Panc1 (cell line): ENCODE measurements around the gene SLC26A11. TPM values are rescaled to one million over a fixed set of nuclear protein-coding genes. Genes with fewer than 3 reads are reported as not detected.

Source experiments
- ATAC-seq: fragments of 200-7000 bp; cut with Tn5 transposase; 2 replicates; pipeline ENCODE4 v1.9.1; 2020; ENCODE audit warnings: mild to moderate bottlenecking, moderate library complexity
- BruUV-seq: library from RNA; stranded (reverse); fragments of 400-500 nt; replicated peaks from 2 replicates; lab custom pipeline; 2021; lab: Mats Ljungman, UMichigan
- CTCF ChIA-PET: fragments of 300-600 bp; sonication (Branson Sonifier 250); formaldehyde crosslinking; loops from one replicate; lab custom pipeline; 2022; ENCODE audit warnings: antibody characterized with exemption; lab: Charles Lee
- POLR2A ChIA-PET: fragments of 300-600 bp; sonication (Branson Sonifier 250); formaldehyde crosslinking; loops from one replicate; lab custom pipeline; 2022; ENCODE audit warnings: antibody characterized with exemption; lab: Charles Lee
- DNase-seq: peaks from one replicate; pipeline ENCODE4 v3.0.0-alpha.2; 2010; ENCODE audit warnings: low read depth, low spot score
- H3K27ac ChIP-seq: 2 replicates; pipeline ENCODE4 v1.5.1; 2011; ENCODE audit warnings: mild to moderate bottlenecking, low read length, inconsistent platforms
- H3K27me3 ChIP-seq: fragments of 200-500 bp; sonication (Bioruptor generic); 2 replicates; pipeline ENCODE4 v1.6.0; 2014; ENCODE audit warnings: low read length, inconsistent platforms; ENCODE audit not compliant: control insufficient read depth, insufficient read depth
- H3K36me3 ChIP-seq: fragments of 200-500 bp; sonication (Bioruptor generic); 2 replicates; pipeline ENCODE4 v1.5.1; 2014; ENCODE audit warnings: inconsistent platforms, mild to moderate bottlenecking, low read length, moderate library complexity; ENCODE audit not compliant: control insufficient read depth, insufficient read depth
- H3K4me1 ChIP-seq: 2 replicates; pipeline ENCODE4 v1.5.1; 2011; ENCODE audit warnings: inconsistent platforms, mild to moderate bottlenecking, low read length, moderate library complexity; ENCODE audit not compliant: control insufficient read depth, insufficient read depth
- H3K4me3 ChIP-seq, 2 experiments: 2 replicates each; pipeline ENCODE4 v1.5.1; 2011 to 2012; ENCODE audit warnings: low read depth in 2 of 2, low read length in 2 of 2, mild to moderate bottlenecking in 2 of 2, inconsistent platforms in 1 of 2, moderate library complexity in 1 of 2
- H3K9me3 ChIP-seq: fragments of 200-500 bp; sonication (Bioruptor generic); 2 replicates; pipeline ENCODE4 v1.5.1; 2014; ENCODE audit warnings: low read depth, mild to moderate bottlenecking, inconsistent platforms, low read length, moderate library complexity; ENCODE audit not compliant: control insufficient read depth, insufficient read depth
- POLR2AphosphoS5 ChIP-seq: IDR thresholded peaks from 2 replicates; pipeline ENCODE4 v1.6.1; 2012; ENCODE audit warnings: mild to moderate bottlenecking, low read depth, low read length, moderate library complexity
- SIN3A ChIP-seq: IDR thresholded peaks from 2 replicates; pipeline ENCODE4 v1.6.1; 2012; ENCODE audit warnings: low read depth, mild to moderate bottlenecking, low read length, moderate library complexity, borderline replicate concordance; ENCODE audit not compliant: insufficient read depth
- TCF7L2 ChIP-seq: IDR thresholded peaks from 2 replicates; pipeline ENCODE4 v1.6.1; 2011; ENCODE audit warnings: mild to moderate bottlenecking, low read depth, low read length, inconsistent platforms
- in situ Hi-C: cut with HindIII; loops from 2 replicates; pipeline ENCODE4 v1.10.0; 2016; ENCODE audit warnings: low sequenced_read_pairs, low pct_unique_long_range_greater_than_20kb
- intact Hi-C: fragments of 100-400 bp; cut with micrococcal nuclease; formaldehyde crosslinking; loops from one replicate; pipeline ENCODE4 v1.10.0; 2022; ENCODE audit not compliant: unreplicated experiment
- total RNA-seq: library from RNA; stranded (reverse); gene quantifications from one replicate; pipeline ENCODE4 v1.2.1, GENCODE V29; 2021; ENCODE audit not compliant: unreplicated experiment
- TF ChIP-seq, protein P1 (sequence below): fragments of 450-650 bp; IDR thresholded peaks from 2 replicates; pipeline ENCODE4 v1.5.1; 2017; ENCODE audit warnings: mild to moderate bottlenecking
- TF ChIP-seq, protein P2 (sequence below), 2 experiments: IDR thresholded peaks; 2 replicates each; pipeline ENCODE4 v1.6.1; 2011 to 2012; ENCODE audit warnings: low read depth in 2 of 2, control low read depth in 1 of 2, low read length in 1 of 2, mild to moderate bottlenecking in 1 of 2, moderate library complexity in 1 of 2; ENCODE audit not compliant: insufficient read depth in 1 of 2

Gene SLC26A11
- total RNA-seq, 1 experiment from 2014 or later: 30.9 TPM

DNA sequence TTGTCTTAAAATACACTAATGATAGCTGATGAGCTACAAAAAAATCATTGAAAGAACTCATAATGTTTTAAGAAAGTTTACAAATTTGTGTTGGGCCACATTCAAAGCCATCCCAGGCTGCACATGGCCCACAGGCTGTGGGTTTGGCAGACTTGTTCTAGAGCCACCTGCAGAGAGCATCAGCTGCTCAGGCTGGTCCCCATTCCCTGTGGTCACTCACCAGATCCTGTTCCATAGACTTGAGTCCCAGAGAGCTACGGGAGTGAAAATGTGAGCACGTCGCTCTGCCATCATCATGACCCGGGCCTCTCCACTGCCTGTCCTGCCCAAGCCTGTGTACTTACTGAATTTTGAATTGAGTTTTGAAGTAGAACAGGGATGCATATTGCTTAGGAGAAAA lies 6.9 kb downstream of the SLC26A11 start:
- TF ChIP-seq POLR2AphosphoS5 (no peak), TCF7L2 (no peak), SIN3A (no peak)
- TF ChIP-seq, protein P1, sequence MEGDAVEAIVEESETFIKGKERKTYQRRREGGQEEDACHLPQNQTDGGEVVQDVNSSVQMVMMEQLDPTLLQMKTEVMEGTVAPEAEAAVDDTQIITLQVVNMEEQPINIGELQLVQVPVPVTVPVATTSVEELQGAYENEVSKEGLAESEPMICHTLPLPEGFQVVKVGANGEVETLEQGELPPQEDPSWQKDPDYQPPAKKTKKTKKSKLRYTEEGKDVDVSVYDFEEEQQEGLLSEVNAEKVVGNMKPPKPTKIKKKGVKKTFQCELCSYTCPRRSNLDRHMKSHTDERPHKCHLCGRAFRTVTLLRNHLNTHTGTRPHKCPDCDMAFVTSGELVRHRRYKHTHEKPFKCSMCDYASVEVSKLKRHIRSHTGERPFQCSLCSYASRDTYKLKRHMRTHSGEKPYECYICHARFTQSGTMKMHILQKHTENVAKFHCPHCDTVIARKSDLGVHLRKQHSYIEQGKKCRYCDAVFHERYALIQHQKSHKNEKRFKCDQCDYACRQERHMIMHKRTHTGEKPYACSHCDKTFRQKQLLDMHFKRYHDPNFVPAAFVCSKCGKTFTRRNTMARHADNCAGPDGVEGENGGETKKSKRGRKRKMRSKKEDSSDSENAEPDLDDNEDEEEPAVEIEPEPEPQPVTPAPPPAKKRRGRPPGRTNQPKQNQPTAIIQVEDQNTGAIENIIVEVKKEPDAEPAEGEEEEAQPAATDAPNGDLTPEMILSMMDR: no peak
- TF ChIP-seq, protein P2, sequence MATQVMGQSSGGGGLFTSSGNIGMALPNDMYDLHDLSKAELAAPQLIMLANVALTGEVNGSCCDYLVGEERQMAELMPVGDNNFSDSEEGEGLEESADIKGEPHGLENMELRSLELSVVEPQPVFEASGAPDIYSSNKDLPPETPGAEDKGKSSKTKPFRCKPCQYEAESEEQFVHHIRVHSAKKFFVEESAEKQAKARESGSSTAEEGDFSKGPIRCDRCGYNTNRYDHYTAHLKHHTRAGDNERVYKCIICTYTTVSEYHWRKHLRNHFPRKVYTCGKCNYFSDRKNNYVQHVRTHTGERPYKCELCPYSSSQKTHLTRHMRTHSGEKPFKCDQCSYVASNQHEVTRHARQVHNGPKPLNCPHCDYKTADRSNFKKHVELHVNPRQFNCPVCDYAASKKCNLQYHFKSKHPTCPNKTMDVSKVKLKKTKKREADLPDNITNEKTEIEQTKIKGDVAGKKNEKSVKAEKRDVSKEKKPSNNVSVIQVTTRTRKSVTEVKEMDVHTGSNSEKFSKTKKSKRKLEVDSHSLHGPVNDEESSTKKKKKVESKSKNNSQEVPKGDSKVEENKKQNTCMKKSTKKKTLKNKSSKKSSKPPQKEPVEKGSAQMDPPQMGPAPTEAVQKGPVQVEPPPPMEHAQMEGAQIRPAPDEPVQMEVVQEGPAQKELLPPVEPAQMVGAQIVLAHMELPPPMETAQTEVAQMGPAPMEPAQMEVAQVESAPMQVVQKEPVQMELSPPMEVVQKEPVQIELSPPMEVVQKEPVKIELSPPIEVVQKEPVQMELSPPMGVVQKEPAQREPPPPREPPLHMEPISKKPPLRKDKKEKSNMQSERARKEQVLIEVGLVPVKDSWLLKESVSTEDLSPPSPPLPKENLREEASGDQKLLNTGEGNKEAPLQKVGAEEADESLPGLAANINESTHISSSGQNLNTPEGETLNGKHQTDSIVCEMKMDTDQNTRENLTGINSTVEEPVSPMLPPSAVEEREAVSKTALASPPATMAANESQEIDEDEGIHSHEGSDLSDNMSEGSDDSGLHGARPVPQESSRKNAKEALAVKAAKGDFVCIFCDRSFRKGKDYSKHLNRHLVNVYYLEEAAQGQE (IDR thresholded peaks at IDR 0.05; ENCODE audit: insufficient read depth in 1 of 2, low read depth in 2 of 2, low read length in 1 of 2): no peak
- BruUV-seq: no TSS peak
- intact Hi-C loops (no loop called here), in situ Hi-C loops (no loop called here)
- DNase-seq (no peak), ATAC-seq (no peak)
- Histone ChIP-seq H3K4me3 (no peak overlapping the region), H3K36me3 (no peaks in the 10 kb centered on the region), H3K27ac (no peak overlapping the region), H3K9me3 (peaks cover 4% of the 10 kb centered on the region; the same call in 1 of the 2 replicates), H3K27me3 (no peaks in the 10 kb centered on the region), H3K4me1 (no peaks in the 10 kb centered on the region; the same call in 1 of the 2 replicates)
- CTCF ChIA-PET: no interaction called here
- POLR2A ChIA-PET: no interaction called here

- CTCF ChIA-PET: no interaction called here
- no TSS peak for BruUV-seq
- Histone ChIP-seq H3K27me3 (no peaks in the 10 kb centered on the region), H3K27ac (no peak overlapping the region), H3K9me3 (peaks cover 9% of the 10 kb centered on the region; the same call in 1 of the 2 replicates), H3K36me3 (no peaks in the 10 kb centered on the region), H3K4me3 (no peak overlapping the region), H3K4me1 (no peaks in the 10 kb centered on the region; the same call in 1 of the 2 replicates)
- POLR2A ChIA-PET: no interaction called here
- no peak for ATAC-seq
- no peak for DNase-seq
- intact Hi-C loops (no loop called here), in situ Hi-C loops (no loop called here)
- TF ChIP-seq SIN3A (no peak), TCF7L2 (no peak), POLR2AphosphoS5 (no peak)
- TF ChIP-seq, protein P2 (IDR thresholded peaks at IDR 0.05; ENCODE audit: insufficient read depth in 1 of 2, low read depth in 2 of 2, low read length in 1 of 2): no peak
- TF ChIP-seq, protein P1: no peak
Observed at GRCh38 chr17:80227666-80228065, 7.4 kb downstream of the SLC26A11 start.
